NCI-H1417 treated with DMSO at 0.1 percent for 48 hours (cell line): ENCODE measurements around the gene EMSY.
A peak's percentile ranks its signal among the peaks of the same experiment; 100 is the strongest.

Experiments
- DNase-seq: peaks from one replicate; lab custom pipeline; 2025; lab: John Stamatoyannopoulos, UW

The EMSY gene

GRCh38 chr11:76597533-76598425 lies 153.0 kb downstream of the EMSY start:
- no peak for DNase-seq

- DNase-seq: peak; percentile 8
Observed at GRCh38 chr11:76598426-76598839, 153.6 kb downstream of the EMSY start.

- DNase-seq: no peak
Observed at GRCh38 chr11:76599041-76600013, 154.5 kb downstream of the EMSY start.

GRCh38 chr11:76600124-76600655 lies 155.4 kb downstream of the EMSY start:
- DNase-seq: no peak

- no peak for DNase-seq
Observed at GRCh38 chr11:76601272-76601671, 156.5 kb downstream of the EMSY start.

- no peak for DNase-seq
Observed at GRCh38 chr11:76601724-76602123, 156.9 kb downstream of the EMSY start.

GRCh38 chr11:76602431-76602861 lies 157.6 kb downstream of the EMSY start:
- DNase-seq: no peak
